Raji (cell line): ENCODE measurements around the gene FKBP4.

Experiments
- POLR2A ChIP-seq: IDR thresholded peaks from 2 replicates; pipeline ENCODE4 v1.6.1; 2011; ENCODE audit warnings: low read depth, low read length, control low read depth; ENCODE audit not compliant: insufficient read depth

The FKBP4 gene

GRCh38 chr12:2824541-2824940 is 29.8 kb downstream of the FKBP4 start:
- no peak for TF ChIP-seq POLR2A

GRCh38 chr12:2825132-2825531 is 30.4 kb downstream of the FKBP4 start:
- TF ChIP-seq POLR2A = no peak

GRCh38 chr12:2826036-2826435 is 31.3 kb downstream of the FKBP4 start:
- no peak for TF ChIP-seq POLR2A

GRCh38 chr12:2826721-2827515 is 32.1 kb downstream of the FKBP4 start:
- TF ChIP-seq POLR2A = no peak

- no peak for TF ChIP-seq POLR2A
Observed at GRCh38 chr12:2829275-2829674, 34.5 kb downstream of the FKBP4 start.

- no peak for TF ChIP-seq POLR2A
Observed at GRCh38 chr12:2832550-2833127, 37.9 kb downstream of the FKBP4 start.

GRCh38 chr12:2833327-2833726 is 38.6 kb downstream of the FKBP4 start:
- no peak for TF ChIP-seq POLR2A

- no peak for TF ChIP-seq POLR2A
Observed at GRCh38 chr12:2833810-2834209, 39.0 kb downstream of the FKBP4 start.

- no peak for TF ChIP-seq POLR2A
Observed at GRCh38 chr12:2834581-2835491, 40.1 kb downstream of the FKBP4 start, which contains the start of gene NRIP2. NRIP2 (minus strand) TSS chr12:2835035; CDS start chr12:2834983, 52 bp downstream.

- TF ChIP-seq POLR2A = no peak
Observed at GRCh38 chr12:2835691-2836403, 41.1 kb downstream of the FKBP4 start.

- TF ChIP-seq POLR2A = no peak
Observed at GRCh38 chr12:2836574-2836973, 41.8 kb downstream of the FKBP4 start.

GRCh38 chr12:2841056-2841650 is 46.4 kb downstream of the FKBP4 start:
- no peak for TF ChIP-seq POLR2A

- TF ChIP-seq POLR2A = no peak
Observed at GRCh38 chr12:2842948-2843347, 48.2 kb downstream of the FKBP4 start.

GRCh38 chr12:2844786-2845185 is 50.0 kb downstream of the FKBP4 start:
- no peak for TF ChIP-seq POLR2A
